ENCODE data around the gene TMEM191C.
"Not testable (repeated sequence)": the region's sequence is repeated elsewhere in the genome, so short reads cannot be mapped to it uniquely, and the experiment has no call there.

GRCh38 chr22:21489149-21489680, 22.0 kb downstream of the TMEM191C start:
- TF ChIP-seq, protein P1, sequence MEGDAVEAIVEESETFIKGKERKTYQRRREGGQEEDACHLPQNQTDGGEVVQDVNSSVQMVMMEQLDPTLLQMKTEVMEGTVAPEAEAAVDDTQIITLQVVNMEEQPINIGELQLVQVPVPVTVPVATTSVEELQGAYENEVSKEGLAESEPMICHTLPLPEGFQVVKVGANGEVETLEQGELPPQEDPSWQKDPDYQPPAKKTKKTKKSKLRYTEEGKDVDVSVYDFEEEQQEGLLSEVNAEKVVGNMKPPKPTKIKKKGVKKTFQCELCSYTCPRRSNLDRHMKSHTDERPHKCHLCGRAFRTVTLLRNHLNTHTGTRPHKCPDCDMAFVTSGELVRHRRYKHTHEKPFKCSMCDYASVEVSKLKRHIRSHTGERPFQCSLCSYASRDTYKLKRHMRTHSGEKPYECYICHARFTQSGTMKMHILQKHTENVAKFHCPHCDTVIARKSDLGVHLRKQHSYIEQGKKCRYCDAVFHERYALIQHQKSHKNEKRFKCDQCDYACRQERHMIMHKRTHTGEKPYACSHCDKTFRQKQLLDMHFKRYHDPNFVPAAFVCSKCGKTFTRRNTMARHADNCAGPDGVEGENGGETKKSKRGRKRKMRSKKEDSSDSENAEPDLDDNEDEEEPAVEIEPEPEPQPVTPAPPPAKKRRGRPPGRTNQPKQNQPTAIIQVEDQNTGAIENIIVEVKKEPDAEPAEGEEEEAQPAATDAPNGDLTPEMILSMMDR (IDR thresholded peaks at IDR 0.05): not testable (repeated sequence)
- TF ChIP-seq POLR2A (IDR thresholded peaks at IDR 0.05): not testable (repeated sequence)
